ENCODE results near the gene RCCD1.
"Not testable (repeated sequence)": the region's sequence is repeated elsewhere in the genome, so short reads cannot be mapped to it uniquely, and the experiment has no call there.

Gene RCCD1, protein sequence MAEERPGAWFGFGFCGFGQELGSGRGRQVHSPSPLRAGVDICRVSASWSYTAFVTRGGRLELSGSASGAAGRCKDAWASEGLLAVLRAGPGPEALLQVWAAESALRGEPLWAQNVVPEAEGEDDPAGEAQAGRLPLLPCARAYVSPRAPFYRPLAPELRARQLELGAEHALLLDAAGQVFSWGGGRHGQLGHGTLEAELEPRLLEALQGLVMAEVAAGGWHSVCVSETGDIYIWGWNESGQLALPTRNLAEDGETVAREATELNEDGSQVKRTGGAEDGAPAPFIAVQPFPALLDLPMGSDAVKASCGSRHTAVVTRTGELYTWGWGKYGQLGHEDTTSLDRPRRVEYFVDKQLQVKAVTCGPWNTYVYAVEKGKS

GRCh38 chr15:90954712-90955623 lies at the start of gene RCCD1:
TSS of gene RCCD1 (plus strand) at chr15:90954884. CDS start at chr15:90956735, 1,851 bp downstream.
- peak; percentile 68 to 72 for DNase-seq (ENCODE audit: low read depth in 2 of 2)

- no peak for DNase-seq (ENCODE audit: low read depth in 2 of 2)
These were observed 49.1 kb upstream of the RCCD1 start for GRCh38 chr15:90905306-90906180.

DNA sequence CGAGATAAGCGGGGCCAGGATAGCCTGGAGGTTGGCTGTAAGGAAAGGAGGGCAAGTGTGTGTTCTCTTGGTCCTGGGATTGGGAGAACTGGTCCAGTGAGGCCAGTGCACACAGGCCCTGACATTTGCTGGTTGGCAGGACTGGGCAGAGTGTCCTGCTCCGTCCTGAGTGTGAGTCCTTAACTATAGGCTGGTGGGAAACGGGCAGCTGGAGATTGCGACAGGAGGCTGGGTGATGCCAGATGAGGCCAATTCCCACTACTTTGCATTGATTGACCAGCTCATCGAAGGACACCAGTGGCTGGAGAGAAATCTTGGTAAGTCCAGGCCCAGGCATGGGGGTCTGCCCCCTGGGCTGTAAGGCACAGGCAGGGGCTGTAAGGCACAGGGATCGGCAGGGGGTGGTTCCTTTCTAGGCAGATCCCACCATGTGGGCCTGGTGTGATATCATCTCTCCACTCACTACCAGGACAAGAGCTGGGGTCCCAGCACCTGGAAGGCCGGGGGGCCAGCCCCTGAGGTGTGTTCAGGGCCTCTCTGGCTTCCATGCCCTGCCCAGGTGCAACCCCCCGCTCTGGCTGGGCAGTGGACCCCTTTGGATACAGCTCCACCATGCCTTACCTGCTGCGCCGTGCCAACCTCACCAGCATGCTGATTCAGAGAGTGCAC lies 48.4 kb upstream of the RCCD1 start:
- DNase-seq (ENCODE audit: low read depth in 2 of 2) = no peak

GRCh38 chr15:90907051-90907660 lies 47.5 kb upstream of the RCCD1 start:
- no peak for DNase-seq (ENCODE audit: low read depth in 2 of 2)

DNA sequence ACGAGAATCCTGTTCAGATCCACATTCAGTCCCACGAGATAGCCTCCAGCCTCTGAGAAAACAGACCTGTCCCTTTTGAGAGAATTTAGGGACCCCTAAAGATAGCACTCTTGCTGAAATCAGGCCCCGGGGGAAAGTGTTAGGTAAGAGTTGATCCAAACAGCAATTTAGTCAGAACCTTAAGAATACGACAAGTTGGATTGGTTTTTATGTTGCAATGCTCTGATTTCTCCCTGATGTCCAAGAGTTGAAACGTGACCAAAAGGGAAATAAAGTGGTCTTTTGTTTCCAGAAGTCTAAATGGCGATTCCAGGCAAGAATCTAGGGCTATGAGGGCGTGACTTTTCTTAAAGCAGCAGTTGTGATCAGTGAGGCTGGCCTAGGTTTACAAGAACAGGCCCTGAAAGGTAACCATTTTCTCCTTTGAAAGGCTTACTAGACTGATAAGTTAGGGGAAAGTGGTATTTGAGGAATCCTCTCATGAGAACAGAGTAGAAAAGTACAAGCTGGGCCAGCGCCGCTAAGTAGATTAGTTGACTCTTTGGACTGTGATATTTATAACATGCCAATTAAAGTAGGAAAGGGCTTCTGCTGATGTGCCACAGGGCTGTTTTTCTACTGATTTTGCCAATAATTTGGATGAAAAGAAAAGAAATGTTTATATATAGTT lies 46.7 kb upstream of the RCCD1 start:
- DNase-seq (ENCODE audit: low read depth in 2 of 2) = no peak

- not testable (repeated sequence) for DNase-seq (ENCODE audit: low read depth in 2 of 2)
These were observed 45.2 kb upstream of the RCCD1 start for GRCh38 chr15:90909449-90909848.

DNA sequence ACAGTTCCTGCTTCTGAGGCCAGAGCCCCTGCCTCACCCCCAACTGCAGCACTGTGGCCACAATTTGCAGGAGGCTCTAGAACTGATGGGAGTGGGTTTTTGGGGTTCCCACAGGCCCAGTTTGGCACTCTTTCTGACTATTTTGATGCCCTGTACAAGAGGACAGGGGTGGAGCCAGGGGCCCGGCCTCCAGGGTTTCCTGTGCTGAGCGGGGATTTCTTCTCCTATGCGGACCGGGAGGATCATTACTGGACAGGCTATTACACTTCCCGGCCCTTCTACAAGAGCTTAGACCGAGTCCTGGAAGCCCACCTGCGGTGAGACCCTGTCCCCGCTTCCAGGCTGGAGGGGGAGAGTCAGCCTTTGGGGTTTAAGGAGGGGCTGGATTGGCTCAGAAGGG lies 44.7 kb upstream of the RCCD1 start:
- no peak for DNase-seq (ENCODE audit: low read depth in 2 of 2)

- DNase-seq (ENCODE audit: low read depth in 2 of 2) = no peak
These were observed 44.0 kb upstream of the RCCD1 start for GRCh38 chr15:90910441-90911301.

DNA sequence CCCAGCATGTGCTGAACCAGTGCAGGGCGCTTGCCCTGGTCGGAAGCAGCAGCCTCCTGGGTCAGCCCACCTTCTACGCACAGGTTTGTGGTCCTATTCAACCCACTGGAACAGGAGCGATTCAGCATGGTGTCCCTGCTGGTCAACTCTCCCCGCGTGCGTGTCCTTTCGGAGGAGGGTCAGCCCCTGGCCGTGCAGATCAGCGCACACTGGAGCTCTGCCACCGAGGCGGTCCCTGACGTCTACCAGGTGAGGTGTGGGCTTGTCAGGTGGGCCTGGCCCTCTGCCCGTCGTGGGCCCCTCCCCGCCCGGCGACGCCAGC lies 43.4 kb upstream of the RCCD1 start:
- no peak for DNase-seq (ENCODE audit: low read depth in 2 of 2)

DNA sequence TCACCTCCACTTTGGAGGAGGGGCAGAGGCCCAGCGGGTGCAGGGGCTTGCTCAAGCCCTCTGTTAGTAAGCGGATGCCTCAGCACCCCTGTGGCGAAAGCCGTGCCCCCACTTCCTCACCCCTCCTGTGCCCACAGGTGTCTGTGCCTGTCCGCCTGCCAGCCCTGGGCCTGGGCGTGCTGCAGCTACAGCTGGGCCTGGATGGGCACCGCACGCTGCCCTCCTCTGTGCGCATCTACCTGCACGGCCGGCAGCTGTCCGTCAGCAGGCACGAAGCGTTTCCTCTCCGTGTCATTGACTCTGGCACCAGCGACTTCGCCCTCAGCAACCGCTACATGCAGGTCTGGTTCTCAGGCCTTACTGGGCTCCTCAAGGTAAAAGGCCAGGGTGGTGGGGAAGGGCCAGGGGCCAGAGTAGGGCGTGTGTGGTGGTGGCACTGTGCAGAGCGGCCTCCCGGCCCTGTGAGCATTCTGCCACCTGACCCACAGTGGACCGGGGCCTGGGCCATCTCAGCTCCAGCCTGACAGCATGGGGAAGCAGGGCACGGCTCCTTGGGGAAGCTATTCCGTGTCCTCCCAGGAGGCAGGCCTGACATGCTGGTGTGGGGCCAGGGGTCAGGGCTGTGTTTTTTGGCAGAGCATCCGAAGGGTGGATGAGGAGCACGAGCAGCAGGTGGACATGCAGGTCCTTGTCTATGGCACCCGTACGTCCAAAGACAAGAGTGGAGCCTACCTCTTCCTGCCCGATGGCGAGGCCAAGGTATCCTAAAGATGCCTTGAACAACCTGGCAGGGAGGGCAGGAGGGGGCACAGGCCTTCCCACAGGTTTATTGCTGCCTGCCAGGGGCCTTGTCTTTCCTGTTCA lies 42.5 kb upstream of the RCCD1 start:
- no peak for DNase-seq (ENCODE audit: low read depth in 2 of 2)

GRCh38 chr15:90912770-90913075 lies 42.0 kb upstream of the RCCD1 start:
- DNase-seq (ENCODE audit: low read depth in 2 of 2) = no peak

DNA sequence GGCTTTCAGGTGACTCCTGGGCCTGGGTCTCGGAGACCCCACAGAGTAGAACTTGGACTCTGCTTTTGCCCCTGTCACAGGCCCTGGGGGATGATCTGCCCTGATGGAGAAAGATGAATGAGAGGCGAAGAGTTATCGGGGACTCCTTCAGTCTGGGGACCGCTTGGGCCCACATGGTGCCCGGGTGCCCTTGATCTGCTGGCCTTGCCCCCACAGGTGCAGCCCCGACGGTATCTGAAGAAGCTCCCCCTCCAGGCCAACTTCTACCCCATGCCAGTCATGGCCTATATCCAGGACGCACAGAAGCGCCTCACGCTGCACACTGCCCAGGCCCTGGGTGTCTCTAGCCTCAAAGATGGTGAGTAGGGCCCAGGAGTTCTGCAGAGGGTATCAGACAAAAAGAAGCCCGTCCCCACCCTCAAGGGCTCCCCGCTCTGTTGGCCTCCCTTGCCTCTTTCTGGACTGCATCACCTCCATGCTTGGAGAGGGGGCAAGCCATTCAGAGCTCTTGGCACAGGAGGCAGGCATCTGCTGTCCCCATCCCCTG lies 41.2 kb upstream of the RCCD1 start:
- DNase-seq (ENCODE audit: low read depth in 2 of 2) = no peak

DNA sequence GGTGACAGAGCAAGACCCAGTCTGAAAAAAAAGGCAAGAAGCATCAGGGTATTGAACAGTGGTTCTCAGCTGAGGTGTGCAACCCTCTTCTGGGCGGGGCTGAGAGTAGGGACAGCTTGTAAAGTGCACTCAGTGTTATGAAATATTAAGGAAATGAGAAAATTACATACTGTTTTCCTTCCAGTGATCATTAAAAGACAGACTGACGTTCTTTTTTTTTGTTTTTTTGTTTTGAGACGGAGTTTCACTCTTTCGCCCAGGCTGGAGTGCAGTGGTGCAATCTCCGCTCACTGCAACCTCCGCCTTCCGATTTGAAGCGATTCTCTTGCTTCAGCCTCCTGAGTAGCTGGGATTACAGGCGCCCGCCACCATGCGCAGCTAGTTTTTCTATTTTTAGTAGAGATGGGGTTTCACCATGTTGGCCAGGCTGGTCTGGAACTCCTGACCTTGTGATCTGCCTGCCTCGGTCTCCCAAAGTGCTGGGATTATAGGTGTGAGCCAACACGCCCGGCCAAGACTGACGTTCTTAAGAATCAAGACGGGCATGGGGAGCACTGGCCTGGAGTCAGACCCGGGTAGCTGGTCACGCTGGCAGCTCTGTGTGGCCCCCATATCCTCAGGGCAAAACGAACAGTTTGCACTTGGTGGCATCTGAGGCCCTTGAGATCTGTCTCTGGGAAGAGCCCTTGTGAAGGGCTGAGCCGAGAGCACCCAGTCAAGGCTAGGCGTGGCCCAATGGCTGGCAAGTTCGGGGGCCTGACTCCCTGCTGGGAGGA lies 40.2 kb upstream of the RCCD1 start:
- DNase-seq (ENCODE audit: low read depth in 2 of 2) = no peak

- no peak for DNase-seq (ENCODE audit: low read depth in 2 of 2)
These were observed 39.4 kb upstream of the RCCD1 start for GRCh38 chr15:90915216-90915807.

- DNase-seq (ENCODE audit: low read depth in 2 of 2) = no peak
These were observed 38.8 kb upstream of the RCCD1 start for GRCh38 chr15:90915808-90916440.

GRCh38 chr15:90916461-90916860 lies 38.2 kb upstream of the RCCD1 start:
- no peak for DNase-seq (ENCODE audit: low read depth in 2 of 2)

DNA sequence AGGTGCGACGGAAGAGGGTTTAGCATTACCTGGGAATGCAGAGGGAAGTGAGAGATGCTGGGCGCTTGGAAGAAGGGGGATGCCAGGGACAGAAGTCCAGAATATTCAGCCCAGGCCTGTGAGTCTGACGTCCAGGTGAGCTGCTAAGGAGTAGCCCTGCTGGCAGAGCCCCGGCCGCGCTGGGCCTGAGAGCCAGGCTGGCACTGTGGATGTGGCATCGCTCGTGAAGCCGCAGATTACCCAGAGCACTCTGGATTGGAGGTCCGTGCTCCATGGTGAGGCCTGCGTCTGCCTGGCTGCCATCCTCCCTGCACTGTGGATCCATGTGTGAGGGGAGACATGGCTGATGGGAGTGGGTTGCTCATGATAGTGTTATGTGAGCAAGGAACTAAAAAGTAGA lies 37.1 kb upstream of the RCCD1 start:
- no peak for DNase-seq (ENCODE audit: low read depth in 2 of 2)

All from stimulated activated CD8-positive, alpha-beta memory T cell treated with anti-CD3 and anti-CD28 coated beads, Interleukin-7, amount 100 ng/mL, for 1 hour (primary cell).